ENCODE results near the gene FAM131A.

GRCh38 chr3:184381261-184382224, 44.1 kb downstream of the FAM131A start:
- TF ChIP-seq EZH2 (IDR thresholded peaks at IDR 0.05; ENCODE audit: low read length) (no peak), CTCF (optimal IDR thresholded peaks at IDR 0.05 in 1 of 3, IDR thresholded peaks at IDR 0.05 in 1 of 3, conservative IDR thresholded peaks at IDR 0.05 in 1 of 3; ENCODE audit: extremely low read depth in 1 of 3, insufficient read depth in 2 of 3, low read length in 3 of 3) (no peak)
